Measurements from ENCODE around the gene PFN3. TPM values are rescaled to one million over a fixed set of nuclear protein-coding genes. Genes with fewer than 3 reads are reported as not detected.

PFN3 gene
- total RNA-seq, 2 donors from 2014 or later, result not detected

DNA sequence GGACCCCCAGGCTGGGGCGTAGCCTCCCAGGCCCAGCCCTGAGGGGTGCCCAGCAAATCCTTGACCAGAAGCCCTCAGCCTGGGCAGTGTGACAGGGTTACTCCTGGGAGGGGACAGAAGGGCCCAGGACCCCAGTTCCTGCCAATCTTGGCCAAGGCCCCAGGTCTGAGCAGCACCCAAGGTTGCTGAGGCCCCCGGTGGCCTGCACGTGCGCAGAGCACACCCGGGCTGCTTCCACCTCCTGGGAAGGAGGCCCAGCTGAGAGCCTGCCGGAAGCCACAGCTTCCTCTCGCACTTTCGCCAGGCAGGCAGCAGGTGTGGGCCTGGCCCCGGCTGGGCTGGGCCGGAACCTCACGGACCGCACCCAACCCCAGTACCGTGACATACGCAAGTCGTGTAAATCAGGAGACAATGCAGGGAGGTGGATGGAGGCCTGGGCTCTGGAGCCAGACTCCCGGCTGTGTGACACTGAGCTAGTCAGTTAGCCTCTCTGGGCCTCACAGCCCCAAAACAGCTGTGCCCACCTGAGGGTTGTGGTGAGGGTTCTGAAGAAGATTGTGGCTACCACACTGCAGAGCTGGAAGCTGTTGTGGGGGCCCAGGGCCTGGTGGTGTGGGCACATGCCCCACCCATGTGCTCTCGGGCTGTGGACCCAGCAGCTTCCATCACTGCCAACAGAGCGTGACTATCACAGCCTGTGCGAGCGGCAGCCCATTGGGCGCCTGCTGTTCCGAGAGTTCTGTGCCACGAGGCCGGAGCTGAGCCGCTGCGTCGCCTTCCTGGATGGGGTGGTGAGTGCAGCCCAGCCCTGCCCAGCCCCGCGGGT lies 31.1 kb upstream of the PFN3 start:
- no peaks in the 10 kb centered on the region for H3K9me3 Mint-ChIP-seq
- peak; percentile 18 for ATAC-seq (replicated peaks)
- H3K4me3 Mint-ChIP-seq, result peak overlapping the region; percentile 97
- peaks cover 25% of the 10 kb centered on the region for H3K4me1 Mint-ChIP-seq
- peak overlapping the region; percentile 75 for H3K27ac Mint-ChIP-seq
- H3K27me3 Mint-ChIP-seq, result no peaks in the 10 kb centered on the region
- peaks cover 96% of the 10 kb centered on the region for H3K36me3 Mint-ChIP-seq (ENCODE audit: low read depth)

DNA sequence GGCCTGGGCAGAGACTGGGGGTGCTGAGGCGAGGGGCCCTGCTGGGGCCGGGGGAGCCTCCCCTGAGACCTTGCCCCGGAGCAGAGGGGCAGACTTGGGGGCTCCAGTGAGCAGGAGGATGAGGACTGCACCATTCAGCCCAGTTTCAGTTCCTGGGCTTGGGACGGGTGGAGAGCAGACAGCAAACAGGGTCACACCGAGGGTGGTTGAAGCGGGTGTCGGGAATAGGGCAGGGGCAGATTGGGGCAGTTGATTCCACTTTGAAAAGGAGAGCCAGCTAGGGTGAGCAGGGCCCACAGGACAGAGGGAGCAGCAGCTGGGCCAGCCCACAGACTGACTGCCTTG lies 30.5 kb upstream of the PFN3 start:
- peak overlapping the region; percentile 75 for H3K27ac Mint-ChIP-seq
- H3K4me1 Mint-ChIP-seq, result peaks cover 25% of the 10 kb centered on the region
- no peaks in the 10 kb centered on the region for H3K27me3 Mint-ChIP-seq
- peaks cover 96% of the 10 kb centered on the region for H3K36me3 Mint-ChIP-seq (ENCODE audit: low read depth)
- H3K9me3 Mint-ChIP-seq, result no peaks in the 10 kb centered on the region
- no peak for ATAC-seq (replicated peaks)
- H3K4me3 Mint-ChIP-seq, result peak overlapping the region; percentile 97

DNA sequence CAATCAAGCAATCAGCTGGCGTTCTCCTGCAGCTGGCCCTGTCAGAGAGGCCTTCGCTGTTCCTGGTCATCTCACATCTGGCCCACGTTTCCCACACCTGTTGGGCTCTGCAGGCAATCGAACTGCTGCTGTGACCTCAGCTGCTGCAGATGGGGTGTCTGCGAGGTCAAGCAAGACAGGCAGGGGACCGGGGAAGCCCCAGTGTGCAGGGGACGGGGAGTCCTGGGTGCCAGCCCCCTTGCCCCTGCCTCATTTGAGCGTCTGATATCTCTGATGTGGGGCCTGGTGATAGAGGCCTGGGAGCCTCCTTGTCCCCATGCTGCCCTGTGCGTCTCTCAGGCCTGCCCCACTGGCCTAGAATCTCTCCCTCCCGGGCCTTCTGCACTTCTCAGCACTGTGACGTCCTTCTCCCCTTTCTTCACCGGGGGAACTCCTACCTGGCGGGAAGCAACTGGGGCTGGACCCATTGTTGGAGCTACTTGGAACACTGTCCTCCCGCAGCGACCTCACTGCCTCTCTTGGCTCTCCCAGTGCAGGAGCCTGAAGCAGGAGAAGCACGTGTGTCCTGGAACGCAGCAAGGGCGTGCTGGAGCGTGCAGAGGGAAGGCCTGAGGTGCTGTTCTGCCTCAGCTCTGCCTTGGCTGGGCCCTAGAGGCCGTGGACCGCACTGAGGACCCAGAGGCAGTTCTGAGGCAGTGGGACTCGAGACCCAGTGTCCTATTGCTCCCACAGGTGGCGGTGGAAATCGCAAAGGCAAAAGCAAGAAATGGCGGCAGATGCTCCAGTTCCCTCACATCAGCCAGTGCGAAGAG lies 29.9 kb upstream of the PFN3 start:
- peak overlapping the region; percentile 97 for H3K4me3 Mint-ChIP-seq
- H3K27ac Mint-ChIP-seq, result peak overlapping the region; percentile 75
- peaks cover 29% of the 10 kb centered on the region for H3K4me1 Mint-ChIP-seq
- peaks cover 91% of the 10 kb centered on the region for H3K36me3 Mint-ChIP-seq (ENCODE audit: low read depth)
- H3K9me3 Mint-ChIP-seq, result no peaks in the 10 kb centered on the region
- no peaks in the 10 kb centered on the region for H3K27me3 Mint-ChIP-seq
- no peak for ATAC-seq (replicated peaks)

DNA sequence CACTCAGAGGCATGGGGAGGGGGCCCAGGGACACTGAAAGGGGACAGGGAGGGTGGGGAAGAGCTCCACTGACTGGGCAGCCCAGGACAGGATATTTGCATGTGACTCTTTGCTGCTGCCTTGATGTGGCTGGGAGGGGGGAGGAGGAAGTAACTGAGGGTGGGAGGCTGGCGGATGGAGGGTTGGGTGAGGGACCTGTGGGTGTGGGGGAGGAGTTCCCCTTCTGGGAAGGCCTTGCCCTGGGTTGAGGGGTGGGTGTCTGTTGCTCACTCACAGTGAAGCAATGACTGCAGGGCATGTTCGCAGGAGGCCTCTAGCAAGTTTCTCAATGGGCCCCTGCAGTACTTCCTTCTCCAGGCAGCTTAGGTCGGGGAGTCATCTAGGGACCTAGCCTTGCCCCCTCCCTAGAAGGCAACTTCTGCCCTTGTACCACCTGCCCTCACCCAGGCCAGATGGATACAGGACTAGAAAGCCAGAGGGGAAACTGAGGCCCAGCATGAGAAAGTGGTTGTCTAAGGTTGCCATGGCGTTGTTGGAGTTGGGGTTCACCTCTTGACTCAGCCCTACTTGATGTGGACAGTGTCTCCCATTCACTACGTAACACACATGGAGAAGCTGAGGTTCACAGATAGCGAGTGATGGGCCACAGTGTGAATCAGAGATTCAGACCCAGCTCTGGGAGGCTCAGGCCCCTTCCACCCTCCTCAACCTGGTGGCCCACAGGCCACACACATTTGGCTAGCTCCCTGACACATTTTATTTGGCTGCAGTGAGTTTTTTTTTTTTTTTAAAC lies 29.0 kb upstream of the PFN3 start:
- Mint-ChIP-seq H3K36me3 (ENCODE audit: low read depth) (peaks cover 82% of the 10 kb centered on the region), H3K4me3 (peak overlapping the region; percentile 97)
- ATAC-seq (replicated peaks), result peak; percentile 45

DNA sequence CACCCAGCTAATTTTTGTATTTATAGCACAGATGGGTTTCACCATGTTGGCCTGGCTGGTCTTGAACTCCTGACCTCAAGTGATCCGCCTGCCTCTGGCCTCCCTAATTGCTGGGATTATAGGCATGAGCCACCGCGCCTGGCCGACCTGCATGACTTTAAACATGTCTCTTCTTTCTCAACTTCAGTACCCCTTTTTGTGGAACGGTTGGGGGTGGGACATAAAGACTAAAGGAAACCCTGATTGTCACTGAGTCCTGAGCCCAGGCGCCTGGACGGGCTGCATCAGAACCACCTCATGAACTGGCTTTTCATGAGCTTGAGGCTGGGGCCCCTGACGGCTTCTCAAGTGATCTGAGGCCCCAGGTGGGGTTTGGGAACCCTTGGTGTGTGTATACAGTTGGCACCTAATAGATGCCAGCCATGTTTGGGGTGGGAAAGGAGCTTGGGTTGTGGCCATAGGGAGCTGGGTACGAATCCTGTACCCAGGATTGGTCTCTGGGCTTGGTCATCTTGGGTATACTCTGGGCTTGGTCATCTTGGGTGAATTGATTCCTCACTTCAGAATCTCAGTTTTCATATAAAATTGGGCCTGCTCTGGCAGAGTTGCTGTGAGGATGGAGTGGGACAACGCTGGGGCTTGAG lies 28.2 kb upstream of the PFN3 start:
- H3K4me1 Mint-ChIP-seq, result peaks cover 32% of the 10 kb centered on the region
- H3K27ac Mint-ChIP-seq, result peak overlapping the region; percentile 75
- H3K4me3 Mint-ChIP-seq, result peak overlapping the region; percentile 97
- no peaks in the 10 kb centered on the region for H3K9me3 Mint-ChIP-seq
- ATAC-seq (replicated peaks), result no peak
- peaks cover 75% of the 10 kb centered on the region for H3K36me3 Mint-ChIP-seq (ENCODE audit: low read depth)
- no peaks in the 10 kb centered on the region for H3K27me3 Mint-ChIP-seq

More for the DNA sequence above, 29.0 kb upstream of the PFN3 start:
- Mint-ChIP-seq H3K27me3 (no peaks in the 10 kb centered on the region), H3K9me3 (no peaks in the 10 kb centered on the region), H3K4me1 (peaks cover 32% of the 10 kb centered on the region), H3K27ac (peak overlapping the region; percentile 75)

DNA sequence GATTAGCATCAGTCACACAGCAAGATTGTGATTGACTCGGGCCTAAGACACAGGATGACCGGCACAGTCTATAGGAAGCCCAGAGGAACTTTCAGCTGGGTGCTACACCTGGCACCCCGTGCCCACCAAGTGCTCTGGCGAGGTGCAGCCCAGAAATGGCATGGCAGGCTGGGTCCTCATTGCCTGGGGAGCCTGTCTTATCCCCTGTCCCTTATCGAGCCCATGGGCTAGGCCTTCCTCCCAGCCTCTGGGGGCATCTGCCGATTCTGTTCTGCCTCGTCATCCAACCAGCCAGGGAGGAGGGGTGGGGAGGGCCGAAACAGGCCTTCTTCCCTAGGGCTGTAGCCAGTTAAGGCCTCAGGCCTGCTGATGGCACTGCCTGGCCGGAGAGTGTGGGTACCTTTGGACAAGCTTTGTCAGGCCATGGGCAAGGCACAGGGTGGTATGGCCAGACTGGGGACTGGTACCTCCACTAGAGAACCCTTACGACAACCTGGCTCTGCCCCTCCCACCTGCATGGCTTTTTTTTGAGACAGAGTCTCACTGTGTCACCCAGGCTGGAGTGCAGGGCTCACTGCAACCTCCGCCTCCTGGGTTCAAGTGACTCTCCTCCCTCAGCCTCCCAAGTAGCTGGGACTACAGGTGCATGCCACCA lies 27.6 kb upstream of the PFN3 start:
- no peak for ATAC-seq (replicated peaks)
- H3K27me3 Mint-ChIP-seq, result no peaks in the 10 kb centered on the region
- H3K4me3 Mint-ChIP-seq, result peak overlapping the region; percentile 97
- peak overlapping the region; percentile 75 for H3K27ac Mint-ChIP-seq
- peaks cover 32% of the 10 kb centered on the region for H3K4me1 Mint-ChIP-seq
- H3K36me3 Mint-ChIP-seq (ENCODE audit: low read depth), result peaks cover 68% of the 10 kb centered on the region
- no peaks in the 10 kb centered on the region for H3K9me3 Mint-ChIP-seq

DNA sequence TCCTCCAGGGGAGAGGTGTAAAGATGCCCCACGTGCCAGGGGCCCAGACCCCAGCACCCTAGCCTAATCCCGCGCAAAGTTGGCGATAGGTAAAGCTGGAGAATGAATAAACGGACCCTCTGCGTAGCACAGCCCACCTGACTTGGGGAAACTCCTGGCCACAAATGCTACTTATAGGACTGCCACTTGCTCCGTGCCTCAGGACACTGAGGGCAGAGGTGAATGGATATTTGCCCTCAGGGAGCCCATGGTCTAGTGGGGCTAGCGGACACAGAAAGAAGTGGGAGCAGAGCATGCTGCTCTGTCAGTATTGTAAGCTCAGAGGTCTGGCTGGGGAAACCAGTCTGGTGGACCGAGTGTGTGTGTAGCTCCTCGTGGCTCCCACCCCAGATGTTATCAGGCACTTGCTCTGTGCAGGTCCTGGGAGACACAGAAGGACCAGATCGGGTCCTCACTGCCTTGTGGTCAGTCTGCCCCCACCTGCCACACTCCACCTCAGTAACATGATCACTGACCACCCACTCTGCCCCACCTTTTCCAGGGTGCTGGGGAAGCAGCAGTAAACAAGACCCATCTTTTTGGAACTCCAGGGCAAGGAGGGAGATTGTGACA lies 26.9 kb upstream of the PFN3 start:
- ATAC-seq (replicated peaks), result no peak
- H3K9me3 Mint-ChIP-seq, result no peaks in the 10 kb centered on the region
- peaks cover 61% of the 10 kb centered on the region for H3K36me3 Mint-ChIP-seq (ENCODE audit: low read depth)
- H3K27me3 Mint-ChIP-seq, result no peaks in the 10 kb centered on the region
- H3K27ac Mint-ChIP-seq, result peak overlapping the region; percentile 75
- peak overlapping the region; percentile 97 for H3K4me3 Mint-ChIP-seq
- H3K4me1 Mint-ChIP-seq, result peaks cover 32% of the 10 kb centered on the region

DNA sequence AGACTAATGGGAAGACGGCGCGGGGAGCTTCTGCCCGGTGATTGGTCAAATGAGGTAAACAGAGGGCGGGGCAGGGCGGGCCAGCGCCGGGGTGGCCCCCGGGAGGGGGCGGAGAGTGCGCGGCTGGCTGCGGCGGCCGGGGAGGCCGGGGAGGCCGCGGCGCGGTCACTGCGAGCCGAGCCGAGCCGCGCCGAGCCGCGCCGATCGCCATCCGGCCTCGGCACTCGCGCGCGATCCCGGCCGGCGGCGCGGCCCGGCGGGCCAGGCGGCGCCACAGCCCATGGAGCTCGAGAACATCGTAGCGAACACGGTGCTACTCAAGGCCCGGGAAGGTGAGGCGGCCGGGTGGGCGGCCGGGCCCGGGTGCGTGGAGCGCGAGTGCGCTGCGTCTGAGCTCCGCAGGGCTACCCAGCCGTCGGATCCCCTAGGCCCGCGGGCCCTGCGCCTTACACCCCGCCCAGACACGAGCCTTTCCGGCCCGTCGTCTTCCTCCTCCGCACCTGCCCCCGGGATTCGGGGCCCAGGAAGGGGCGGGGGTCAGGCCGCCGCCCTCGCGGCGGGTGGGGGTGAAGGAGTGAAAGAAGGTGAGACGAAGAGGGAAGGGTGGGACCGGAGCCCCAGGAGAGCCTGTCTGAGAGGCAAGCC lies 26.2 kb upstream of the PFN3 start, which contains the start of gene GRK6:
GRK6 (plus strand) TSS at position 111 of the 645 bp plus-strand sequence; CDS start at position 281, 170 bp downstream.
- H3K4me1 Mint-ChIP-seq, result peaks cover 32% of the 10 kb centered on the region

DNA sequence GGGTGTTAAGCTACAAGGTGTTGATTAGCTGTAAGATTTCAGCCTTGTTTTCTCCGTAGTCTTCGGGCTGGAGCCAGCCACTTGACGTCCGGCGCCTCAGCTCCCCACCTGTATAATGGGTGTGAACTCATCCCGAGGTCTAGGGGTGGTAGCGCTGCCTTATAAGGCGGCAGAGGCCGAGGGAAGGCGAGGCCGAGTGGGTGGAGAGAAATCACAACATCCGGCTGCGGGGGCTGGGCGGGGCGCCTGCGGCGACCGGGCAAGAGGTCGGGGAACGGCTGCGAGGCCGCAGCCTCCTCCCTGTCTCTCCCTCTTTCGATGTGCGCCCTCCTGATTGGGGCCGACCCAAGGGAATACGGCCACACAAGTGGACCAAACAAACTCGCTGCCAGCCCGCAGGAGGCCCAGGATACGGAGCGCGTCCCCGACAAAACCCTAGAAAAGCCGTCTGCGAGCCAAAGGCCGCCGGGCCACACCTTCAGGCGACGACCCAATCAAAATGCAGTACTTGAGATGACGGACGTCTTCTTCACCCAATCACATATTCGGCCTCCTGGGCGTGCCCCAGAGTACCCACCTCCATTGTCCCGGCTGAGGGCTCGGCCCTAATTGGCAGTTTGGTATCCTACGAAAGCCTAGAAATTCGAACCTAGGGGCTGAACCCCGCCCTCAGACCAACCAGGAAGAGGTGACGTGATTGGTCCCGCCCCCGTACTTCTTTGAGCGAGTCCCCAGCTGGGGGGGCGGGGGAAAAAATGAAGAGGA lies 25.5 kb upstream of the PFN3 start:
- Mint-ChIP-seq H3K4me3 (peak overlapping the region; percentile 97), H3K9me3 (no peaks in the 10 kb centered on the region), H3K36me3 (ENCODE audit: low read depth) (peaks cover 48% of the 10 kb centered on the region), H3K4me1 (peaks cover 26% of the 10 kb centered on the region), H3K27ac (peak overlapping the region; percentile 98), H3K27me3 (no peaks in the 10 kb centered on the region)
- peak; percentile 81 for ATAC-seq (replicated peaks)

More for the DNA sequence above, 26.2 kb upstream of the PFN3 start, which contains the start of gene GRK6:
- H3K36me3 Mint-ChIP-seq (ENCODE audit: low read depth), result peaks cover 55% of the 10 kb centered on the region
- no peaks in the 10 kb centered on the region for H3K9me3 Mint-ChIP-seq
- peak; percentile 61 for ATAC-seq (replicated peaks)
- peak within 1 kb of the TSS; percentile 97 for H3K4me3 Mint-ChIP-seq
- H3K27ac Mint-ChIP-seq, result peak within 1 kb of the TSS; percentile 98
- H3K27me3 Mint-ChIP-seq, result no peaks in the 10 kb centered on the region

DNA sequence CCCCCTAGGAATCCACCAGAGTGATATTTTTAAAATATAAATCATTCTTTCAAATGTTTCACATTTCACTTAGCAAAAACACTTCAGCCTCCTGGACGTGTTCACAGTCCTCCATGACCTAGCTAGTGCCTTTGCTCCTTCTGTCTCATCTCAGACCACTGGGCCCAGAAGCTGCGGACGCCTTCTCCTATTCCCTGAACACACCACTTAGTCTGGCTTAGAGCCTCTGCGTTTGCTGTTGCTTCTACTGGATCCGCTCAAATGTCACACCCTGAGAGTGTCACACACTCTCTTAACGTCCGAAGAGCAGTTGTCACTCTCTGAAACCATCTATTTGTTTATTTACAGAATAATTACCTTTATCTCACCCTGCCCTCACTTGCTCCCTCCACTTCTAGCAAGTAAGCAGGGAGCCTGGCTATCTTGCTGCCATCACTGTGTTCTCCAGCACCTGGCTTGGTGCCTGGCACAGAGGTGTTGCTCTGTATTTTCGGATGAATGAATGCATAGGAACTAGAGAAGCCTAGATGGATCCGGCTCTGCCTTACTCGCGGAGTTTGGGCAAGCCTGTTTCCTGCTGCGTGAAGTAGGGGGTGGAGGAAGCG lies 24.8 kb upstream of the PFN3 start:
- Mint-ChIP-seq H3K36me3 (ENCODE audit: low read depth) (peaks cover 41% of the 10 kb centered on the region), H3K9me3 (no peaks in the 10 kb centered on the region), H3K4me1 (peaks cover 19% of the 10 kb centered on the region), H3K27me3 (no peaks in the 10 kb centered on the region), H3K4me3 (peak overlapping the region; percentile 97), H3K27ac (peak overlapping the region; percentile 98)
- ATAC-seq (replicated peaks), result no peak

DNA sequence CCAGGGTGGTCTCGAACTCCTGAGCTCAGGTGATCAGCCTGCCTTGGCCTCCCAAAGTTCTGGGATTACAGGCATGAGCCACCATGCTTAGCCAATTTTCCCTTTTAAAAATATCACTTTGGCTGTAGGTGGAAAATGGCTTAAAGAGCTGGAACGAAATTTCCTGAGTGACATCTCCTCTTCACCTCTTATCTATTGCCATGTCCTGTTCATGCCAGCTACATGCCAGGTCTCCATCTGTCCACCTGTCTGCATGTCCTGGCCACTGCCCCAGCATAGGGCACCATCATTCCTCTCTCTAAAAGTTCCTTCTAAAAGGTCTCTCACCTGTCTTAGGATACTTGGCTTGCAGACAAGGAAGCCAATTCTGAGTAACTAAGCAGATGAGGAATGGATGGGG lies 23.2 kb upstream of the PFN3 start:
- Mint-ChIP-seq H3K36me3 (ENCODE audit: low read depth) (peaks cover 25% of the 10 kb centered on the region), H3K4me1 (peaks cover 7% of the 10 kb centered on the region), H3K27me3 (no peaks in the 10 kb centered on the region), H3K4me3 (no peak overlapping the region), H3K27ac (no peak overlapping the region), H3K9me3 (no peaks in the 10 kb centered on the region)
- no peak for ATAC-seq (replicated peaks)

All from activated T-helper 17 cell treated with anti-CD3 and anti-CD28 coated beads, Interleukin-2, amount 50 U/mL, for 72 hours (primary cell).